ENCODE results near the gene TBC1D14.

DNA sequence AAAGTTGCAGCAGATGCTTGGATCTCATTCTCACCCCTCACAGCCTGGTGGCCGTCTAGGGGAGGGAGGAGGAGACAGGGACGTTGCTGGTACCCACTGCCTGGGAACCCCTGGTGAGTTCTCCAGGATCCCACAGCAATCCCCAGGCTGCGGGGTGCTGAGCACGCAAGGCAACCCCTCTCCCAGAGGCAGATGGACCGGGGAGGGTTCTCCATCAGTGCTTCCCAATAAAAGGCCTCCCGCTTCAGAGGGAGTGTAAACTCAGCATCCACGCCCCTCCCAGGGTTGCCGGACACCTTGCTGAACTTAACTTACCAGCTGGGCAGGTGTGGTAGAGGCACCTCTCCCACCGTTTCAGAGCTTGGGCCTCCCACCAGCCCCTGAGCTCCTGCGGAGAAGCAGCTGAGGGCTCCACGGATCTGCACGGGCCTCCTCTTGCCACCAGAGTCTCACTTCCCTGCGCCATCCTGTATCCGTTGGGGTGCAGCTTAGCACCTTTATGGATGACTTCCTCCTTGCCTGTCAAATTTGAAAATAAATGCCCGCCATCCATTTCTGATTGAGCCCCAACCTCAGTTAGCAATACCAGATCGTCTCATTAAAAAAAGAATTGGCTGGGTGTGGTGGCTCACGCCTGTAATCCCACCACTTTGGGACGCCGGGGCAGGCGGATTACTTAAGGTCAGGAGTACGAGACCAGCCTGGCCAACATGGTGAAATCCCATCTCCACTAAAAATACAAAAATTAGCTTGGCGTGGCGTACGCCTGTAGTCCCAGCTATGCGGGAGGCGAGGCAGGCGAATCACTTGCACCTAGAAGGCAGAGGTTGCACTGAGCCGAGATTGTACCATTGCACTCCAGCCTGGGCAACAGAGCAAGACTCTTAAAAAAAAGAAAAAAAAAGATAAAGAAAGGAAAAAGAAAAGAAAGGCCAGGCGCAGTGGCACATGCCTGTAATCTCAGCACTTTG lies 14.8 kb upstream of the TBC1D14 start:
- TF ChIP-seq, protein P1, sequence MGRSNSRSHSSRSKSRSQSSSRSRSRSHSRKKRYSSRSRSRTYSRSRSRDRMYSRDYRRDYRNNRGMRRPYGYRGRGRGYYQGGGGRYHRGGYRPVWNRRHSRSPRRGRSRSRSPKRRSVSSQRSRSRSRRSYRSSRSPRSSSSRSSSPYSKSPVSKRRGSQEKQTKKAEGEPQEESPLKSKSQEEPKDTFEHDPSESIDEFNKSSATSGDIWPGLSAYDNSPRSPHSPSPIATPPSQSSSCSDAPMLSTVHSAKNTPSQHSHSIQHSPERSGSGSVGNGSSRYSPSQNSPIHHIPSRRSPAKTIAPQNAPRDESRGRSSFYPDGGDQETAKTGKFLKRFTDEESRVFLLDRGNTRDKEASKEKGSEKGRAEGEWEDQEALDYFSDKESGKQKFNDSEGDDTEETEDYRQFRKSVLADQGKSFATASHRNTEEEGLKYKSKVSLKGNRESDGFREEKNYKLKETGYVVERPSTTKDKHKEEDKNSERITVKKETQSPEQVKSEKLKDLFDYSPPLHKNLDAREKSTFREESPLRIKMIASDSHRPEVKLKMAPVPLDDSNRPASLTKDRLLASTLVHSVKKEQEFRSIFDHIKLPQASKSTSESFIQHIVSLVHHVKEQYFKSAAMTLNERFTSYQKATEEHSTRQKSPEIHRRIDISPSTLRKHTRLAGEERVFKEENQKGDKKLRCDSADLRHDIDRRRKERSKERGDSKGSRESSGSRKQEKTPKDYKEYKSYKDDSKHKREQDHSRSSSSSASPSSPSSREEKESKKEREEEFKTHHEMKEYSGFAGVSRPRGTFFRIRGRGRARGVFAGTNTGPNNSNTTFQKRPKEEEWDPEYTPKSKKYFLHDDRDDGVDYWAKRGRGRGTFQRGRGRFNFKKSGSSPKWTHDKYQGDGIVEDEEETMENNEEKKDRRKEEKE (IDR thresholded peaks at IDR 0.05) = no peak
- TF ChIP-seq CEBPB (IDR thresholded peaks at IDR 0.05; ENCODE audit: borderline replicate concordance in 1 of 2, low read depth in 2 of 2, low read length in 2 of 2) (no peak), POLR2A (IDR thresholded peaks at IDR 0.05; ENCODE audit: low read depth, low read length) (no peak), RAD21 (IDR thresholded peaks at IDR 0.05; ENCODE audit: insufficient read depth, low read depth, low read length) (no peak), CHD1 (IDR thresholded peaks at IDR 0.05; ENCODE audit: low read depth, low read length) (no peak), SUZ12 (IDR thresholded peaks at IDR 0.05; ENCODE audit: unreplicated experiment) (no peak), TAF1 (IDR thresholded peaks at IDR 0.05; ENCODE audit: borderline replicate concordance, low read depth, low read length) (no peak), NR2C2 (IDR thresholded peaks at IDR 0.05; ENCODE audit: borderline replicate concordance, control insufficient read depth, insufficient read length, low read depth) (no peak)
- TF ChIP-seq, protein P2, sequence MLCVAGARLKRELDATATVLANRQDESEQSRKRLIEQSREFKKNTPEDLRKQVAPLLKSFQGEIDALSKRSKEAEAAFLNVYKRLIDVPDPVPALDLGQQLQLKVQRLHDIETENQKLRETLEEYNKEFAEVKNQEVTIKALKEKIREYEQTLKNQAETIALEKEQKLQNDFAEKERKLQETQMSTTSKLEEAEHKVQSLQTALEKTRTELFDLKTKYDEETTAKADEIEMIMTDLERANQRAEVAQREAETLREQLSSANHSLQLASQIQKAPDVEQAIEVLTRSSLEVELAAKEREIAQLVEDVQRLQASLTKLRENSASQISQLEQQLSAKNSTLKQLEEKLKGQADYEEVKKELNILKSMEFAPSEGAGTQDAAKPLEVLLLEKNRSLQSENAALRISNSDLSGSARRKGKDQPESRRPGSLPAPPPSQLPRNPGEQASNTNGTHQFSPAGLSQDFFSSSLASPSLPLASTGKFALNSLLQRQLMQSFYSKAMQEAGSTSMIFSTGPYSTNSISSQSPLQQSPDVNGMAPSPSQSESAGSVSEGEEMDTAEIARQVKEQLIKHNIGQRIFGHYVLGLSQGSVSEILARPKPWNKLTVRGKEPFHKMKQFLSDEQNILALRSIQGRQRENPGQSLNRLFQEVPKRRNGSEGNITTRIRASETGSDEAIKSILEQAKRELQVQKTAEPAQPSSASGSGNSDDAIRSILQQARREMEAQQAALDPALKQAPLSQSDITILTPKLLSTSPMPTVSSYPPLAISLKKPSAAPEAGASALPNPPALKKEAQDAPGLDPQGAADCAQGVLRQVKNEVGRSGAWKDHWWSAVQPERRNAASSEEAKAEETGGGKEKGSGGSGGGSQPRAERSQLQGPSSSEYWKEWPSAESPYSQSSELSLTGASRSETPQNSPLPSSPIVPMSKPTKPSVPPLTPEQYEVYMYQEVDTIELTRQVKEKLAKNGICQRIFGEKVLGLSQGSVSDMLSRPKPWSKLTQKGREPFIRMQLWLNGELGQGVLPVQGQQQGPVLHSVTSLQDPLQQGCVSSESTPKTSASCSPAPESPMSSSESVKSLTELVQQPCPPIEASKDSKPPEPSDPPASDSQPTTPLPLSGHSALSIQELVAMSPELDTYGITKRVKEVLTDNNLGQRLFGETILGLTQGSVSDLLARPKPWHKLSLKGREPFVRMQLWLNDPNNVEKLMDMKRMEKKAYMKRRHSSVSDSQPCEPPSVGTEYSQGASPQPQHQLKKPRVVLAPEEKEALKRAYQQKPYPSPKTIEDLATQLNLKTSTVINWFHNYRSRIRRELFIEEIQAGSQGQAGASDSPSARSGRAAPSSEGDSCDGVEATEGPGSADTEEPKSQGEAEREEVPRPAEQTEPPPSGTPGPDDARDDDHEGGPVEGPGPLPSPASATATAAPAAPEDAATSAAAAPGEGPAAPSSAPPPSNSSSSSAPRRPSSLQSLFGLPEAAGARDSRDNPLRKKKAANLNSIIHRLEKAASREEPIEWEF (IDR thresholded peaks at IDR 0.05; ENCODE audit: insufficient replicate concordance, low read depth, low read length) = no peak
- TF ChIP-seq, protein P3, sequence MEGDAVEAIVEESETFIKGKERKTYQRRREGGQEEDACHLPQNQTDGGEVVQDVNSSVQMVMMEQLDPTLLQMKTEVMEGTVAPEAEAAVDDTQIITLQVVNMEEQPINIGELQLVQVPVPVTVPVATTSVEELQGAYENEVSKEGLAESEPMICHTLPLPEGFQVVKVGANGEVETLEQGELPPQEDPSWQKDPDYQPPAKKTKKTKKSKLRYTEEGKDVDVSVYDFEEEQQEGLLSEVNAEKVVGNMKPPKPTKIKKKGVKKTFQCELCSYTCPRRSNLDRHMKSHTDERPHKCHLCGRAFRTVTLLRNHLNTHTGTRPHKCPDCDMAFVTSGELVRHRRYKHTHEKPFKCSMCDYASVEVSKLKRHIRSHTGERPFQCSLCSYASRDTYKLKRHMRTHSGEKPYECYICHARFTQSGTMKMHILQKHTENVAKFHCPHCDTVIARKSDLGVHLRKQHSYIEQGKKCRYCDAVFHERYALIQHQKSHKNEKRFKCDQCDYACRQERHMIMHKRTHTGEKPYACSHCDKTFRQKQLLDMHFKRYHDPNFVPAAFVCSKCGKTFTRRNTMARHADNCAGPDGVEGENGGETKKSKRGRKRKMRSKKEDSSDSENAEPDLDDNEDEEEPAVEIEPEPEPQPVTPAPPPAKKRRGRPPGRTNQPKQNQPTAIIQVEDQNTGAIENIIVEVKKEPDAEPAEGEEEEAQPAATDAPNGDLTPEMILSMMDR (IDR thresholded peaks at IDR 0.05 in 2 of 3, conservative IDR thresholded peaks at IDR 0.05 in 1 of 3; ENCODE audit: control insufficient read depth in 2 of 3, extremely low read depth in 1 of 3, insufficient read depth in 1 of 3, low read depth in 3 of 3, low read length in 3 of 3) = no peak
- TF ChIP-seq, protein P4, sequence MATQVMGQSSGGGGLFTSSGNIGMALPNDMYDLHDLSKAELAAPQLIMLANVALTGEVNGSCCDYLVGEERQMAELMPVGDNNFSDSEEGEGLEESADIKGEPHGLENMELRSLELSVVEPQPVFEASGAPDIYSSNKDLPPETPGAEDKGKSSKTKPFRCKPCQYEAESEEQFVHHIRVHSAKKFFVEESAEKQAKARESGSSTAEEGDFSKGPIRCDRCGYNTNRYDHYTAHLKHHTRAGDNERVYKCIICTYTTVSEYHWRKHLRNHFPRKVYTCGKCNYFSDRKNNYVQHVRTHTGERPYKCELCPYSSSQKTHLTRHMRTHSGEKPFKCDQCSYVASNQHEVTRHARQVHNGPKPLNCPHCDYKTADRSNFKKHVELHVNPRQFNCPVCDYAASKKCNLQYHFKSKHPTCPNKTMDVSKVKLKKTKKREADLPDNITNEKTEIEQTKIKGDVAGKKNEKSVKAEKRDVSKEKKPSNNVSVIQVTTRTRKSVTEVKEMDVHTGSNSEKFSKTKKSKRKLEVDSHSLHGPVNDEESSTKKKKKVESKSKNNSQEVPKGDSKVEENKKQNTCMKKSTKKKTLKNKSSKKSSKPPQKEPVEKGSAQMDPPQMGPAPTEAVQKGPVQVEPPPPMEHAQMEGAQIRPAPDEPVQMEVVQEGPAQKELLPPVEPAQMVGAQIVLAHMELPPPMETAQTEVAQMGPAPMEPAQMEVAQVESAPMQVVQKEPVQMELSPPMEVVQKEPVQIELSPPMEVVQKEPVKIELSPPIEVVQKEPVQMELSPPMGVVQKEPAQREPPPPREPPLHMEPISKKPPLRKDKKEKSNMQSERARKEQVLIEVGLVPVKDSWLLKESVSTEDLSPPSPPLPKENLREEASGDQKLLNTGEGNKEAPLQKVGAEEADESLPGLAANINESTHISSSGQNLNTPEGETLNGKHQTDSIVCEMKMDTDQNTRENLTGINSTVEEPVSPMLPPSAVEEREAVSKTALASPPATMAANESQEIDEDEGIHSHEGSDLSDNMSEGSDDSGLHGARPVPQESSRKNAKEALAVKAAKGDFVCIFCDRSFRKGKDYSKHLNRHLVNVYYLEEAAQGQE (IDR thresholded peaks at IDR 0.05; ENCODE audit: low read depth, low read length) = no peak
- TF ChIP-seq, protein P5, sequence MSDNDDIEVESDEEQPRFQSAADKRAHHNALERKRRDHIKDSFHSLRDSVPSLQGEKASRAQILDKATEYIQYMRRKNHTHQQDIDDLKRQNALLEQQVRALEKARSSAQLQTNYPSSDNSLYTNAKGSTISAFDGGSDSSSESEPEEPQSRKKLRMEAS (IDR thresholded peaks at IDR 0.05; ENCODE audit: low read depth, low read length) = no peak
